GM21723 (cell line): ENCODE measurements around the gene CD300LD.
"Not testable (repeated sequence)": the region's sequence is repeated elsewhere in the genome, so short reads cannot be mapped to it uniquely, and the experiment has no call there.

ENCODE experiments used
- ATAC-seq: cut with Tn5 transposase; IDR thresholded peaks from one replicate; pipeline ENCODE4 v1.9.1; 2021; ENCODE audit warnings: mild to moderate bottlenecking, moderate library complexity; ENCODE audit not compliant: unreplicated experiment

CD300LD gene

DNA sequence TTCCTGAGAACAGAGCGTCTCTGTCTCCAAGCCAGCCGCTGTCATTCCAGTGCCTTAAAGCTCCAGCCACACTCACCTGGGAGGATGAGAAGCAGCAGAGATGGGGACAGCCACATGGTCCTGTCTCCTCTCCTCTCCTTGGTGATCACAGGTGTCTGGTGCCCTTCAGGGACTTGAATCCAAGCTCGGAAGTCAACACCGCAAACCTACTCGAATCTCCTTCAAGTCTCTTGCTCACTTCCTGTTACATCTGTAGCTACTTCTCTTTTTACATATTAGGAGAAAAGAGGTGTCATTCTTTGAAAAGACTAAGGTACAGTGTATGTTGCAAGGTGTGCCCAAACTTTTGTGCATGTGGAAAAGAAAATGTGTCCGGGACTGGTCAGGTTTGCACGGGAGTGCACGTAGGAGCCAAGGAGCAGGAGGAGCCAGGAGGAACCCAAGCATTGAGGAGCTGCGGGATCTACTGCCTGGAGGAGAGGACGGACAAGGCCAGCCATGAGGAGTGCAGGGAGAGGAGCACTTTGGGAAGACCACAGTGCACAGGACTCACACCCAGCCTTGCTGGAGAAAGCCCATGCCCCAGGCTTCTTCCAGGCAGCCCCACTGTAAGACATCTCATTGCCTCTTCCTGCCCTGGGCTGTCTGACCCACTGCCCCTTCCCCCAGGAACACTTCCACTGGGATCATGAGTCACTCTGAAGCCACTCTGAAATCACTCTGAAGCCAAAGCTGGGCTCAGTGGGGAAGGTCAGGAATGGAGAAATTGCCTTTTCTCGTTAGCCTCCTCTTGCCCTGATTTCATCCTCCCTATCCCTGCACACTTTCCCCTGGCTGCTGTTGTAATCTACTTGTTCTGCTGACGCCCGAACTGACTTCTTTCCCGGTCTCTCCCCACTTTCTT lies at the start of gene CD300LD:
CD300LD (minus strand) TSS at position 197 of the 904 bp plus-strand sequence; CDS start at position 116, 81 bp downstream.
- ATAC-seq = no peak

DNA sequence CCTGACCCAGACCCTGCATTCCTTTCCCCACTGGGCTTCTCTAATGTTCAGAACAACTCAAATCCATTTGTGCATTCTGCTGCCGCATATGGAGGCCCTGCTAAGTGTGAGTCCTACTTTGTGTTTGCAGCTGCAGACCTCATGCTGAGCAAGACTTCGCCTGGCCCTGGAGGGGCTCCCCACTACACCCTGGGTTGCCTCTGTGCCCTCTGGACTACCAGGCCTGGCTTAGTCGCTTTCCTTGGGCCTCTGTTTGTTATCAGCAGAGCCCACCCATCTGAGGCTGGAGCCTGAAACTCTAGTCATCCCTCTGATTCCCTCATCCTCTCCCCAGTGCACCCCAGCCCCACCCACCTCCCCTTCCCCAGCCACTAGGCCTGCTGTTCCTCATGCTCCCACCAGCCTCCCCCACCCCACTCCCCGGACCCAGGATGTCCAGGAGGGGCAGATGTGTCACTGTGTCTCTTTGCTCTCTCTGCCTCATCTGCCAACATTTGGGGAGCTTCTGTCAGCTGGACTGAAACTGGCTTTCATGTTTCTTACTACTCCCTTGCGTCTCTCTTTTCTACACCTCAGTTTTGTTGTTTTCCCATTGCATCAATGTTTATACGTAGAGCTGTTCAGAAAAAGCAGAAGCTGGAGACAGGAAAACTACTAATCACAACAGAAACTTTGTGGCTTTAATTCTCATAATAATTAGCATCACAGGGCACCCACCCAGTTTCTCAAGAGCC lies 49.3 kb upstream of the CD300LD start:
- no peak for ATAC-seq

DNA sequence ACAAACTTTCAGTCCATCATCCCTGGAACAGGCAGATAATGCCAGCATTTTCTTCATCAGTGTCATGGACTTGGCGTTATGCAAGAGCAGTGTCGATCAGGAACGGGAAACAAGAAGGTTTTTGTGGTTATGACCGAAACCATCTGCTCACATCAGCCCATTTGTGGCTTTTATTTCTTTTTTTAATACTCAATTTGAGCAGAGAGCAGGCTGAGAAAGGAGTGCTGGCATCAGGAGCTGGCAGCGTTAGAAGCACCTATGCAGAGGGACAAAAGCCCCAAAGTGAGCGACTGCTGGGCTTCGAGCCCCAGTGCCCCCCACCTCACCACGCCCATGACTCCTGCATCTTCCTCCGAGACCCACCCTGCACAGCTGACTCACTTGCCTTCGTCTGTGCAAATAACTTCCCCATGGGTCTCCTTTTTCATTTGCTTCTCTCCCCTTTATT lies 47.6 kb upstream of the CD300LD start:
- ATAC-seq = no peak

DNA sequence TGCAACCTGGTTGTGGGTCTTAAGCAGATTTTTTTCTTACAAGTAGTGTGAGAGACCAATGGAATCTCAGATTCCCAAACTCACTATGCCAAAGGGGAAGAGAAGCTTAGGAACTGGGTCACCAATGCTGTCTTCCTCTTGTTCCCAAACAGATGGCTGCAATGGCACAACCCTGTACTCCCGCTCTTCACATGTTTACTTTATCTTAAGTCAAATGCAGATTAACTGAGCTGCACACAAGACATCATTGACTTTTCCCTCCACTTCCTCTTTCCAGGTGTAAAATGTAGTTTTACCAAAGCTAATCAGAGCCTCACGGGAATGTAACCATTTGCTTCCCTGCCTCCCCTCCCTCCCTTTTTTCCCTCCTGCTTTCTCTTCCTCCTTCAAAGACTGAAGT lies 45.8 kb upstream of the CD300LD start:
- ATAC-seq = no peak

DNA sequence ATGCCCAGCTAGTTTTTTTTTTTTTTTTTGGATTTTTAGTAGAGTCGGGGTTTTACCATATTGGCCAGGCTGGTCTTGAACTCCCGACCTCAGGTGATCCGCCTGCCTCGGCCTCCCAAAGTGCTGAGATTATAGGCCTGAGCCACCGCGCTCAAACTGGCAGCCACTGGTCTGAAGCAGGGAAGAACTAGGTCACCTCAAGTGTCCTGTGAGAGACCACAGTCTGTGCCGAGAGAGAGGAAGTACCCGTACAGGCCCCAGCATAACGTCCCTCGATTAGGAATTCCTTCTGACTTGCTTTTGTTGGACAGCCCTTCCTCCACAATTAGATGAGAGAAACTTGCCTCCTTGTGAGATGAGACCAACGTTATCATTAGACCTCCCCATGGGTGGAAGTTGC lies 45.2 kb upstream of the CD300LD start:
- ATAC-seq = no peak

DNA sequence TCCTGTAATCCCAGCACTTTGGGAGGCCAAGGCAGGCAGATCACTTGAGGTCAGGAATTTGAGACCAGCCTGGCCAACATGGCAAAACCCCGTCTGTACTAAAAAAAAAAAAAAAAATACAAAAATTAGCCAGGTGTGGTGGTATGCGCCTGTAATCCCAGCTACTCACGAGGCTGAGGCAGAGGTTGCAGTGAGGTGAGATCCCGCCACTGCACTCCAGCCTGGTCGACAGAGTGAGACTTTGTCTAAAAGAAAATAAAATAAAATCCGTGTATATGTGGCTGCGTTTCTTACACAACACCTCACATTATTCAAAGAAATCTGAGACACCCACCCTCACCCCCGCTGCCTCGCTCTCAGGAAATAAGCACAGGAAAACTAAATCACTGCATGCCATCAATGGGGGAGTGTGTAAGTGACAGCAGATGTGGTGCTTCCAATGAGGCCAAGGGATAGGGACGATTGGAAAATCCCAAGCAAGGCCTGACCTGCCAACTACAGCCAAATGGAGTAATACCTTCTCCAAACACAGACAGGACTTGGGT lies 44.5 kb upstream of the CD300LD start:
- not testable (repeated sequence) for ATAC-seq

DNA sequence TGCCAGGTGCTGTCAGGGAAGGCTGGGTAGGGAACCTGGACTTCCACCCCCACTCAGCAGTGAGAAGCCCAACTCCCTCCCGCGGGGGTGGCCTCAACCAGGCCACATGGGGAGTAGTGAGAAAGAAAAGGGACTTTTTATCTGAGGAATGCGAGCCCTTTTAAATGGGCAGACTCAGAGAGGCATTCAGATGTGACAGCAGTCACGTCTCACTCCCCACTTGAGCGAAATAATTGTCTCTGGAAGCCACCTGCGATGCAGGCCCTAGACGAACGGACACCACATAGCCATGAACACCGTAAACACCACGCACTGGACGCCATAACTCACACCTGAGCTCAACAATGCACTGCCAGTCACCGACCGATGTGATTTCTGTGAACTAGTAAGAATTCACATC lies 43.3 kb upstream of the CD300LD start:
- no peak for ATAC-seq

DNA sequence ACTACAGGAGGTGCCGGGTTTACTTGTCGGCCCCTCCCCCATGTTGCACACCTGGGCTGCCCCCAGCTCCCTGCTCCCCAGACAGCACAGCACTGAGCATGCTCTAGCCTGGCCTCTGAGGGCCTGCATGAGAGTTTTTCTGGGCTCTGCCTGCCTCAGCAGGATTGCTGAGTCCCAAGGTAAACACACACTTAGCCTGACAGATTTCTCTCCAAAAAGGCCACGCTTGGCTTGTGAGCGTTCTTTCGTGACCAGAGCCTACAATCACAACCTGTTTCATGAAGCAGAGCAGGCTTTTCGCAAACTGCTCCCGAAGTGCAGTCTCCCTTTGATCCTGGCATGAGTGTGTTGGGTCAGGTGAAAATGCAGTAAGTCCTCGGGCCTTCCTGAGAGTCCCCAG lies 41.2 kb upstream of the CD300LD start:
- ATAC-seq = no peak

DNA sequence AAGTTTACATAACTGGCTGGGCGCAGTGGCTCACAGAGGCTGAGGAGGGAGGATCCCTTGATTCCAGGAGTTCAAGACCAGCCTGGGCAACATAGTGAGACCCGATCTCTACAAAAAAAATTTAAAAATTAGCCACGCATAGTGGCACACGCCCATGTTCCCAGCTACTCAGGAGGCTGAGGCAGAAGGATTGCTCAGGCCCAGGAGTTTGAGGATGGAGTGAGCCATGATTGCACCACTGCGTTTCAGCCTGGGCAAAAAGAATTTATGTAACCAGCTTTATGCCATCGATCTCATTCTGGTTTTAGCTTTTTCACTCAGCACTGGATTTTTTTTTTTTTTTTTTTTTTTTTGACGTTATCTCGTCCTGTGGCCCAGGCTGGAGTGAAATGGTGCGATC lies 40.5 kb upstream of the CD300LD start:
- no peak for ATAC-seq

DNA sequence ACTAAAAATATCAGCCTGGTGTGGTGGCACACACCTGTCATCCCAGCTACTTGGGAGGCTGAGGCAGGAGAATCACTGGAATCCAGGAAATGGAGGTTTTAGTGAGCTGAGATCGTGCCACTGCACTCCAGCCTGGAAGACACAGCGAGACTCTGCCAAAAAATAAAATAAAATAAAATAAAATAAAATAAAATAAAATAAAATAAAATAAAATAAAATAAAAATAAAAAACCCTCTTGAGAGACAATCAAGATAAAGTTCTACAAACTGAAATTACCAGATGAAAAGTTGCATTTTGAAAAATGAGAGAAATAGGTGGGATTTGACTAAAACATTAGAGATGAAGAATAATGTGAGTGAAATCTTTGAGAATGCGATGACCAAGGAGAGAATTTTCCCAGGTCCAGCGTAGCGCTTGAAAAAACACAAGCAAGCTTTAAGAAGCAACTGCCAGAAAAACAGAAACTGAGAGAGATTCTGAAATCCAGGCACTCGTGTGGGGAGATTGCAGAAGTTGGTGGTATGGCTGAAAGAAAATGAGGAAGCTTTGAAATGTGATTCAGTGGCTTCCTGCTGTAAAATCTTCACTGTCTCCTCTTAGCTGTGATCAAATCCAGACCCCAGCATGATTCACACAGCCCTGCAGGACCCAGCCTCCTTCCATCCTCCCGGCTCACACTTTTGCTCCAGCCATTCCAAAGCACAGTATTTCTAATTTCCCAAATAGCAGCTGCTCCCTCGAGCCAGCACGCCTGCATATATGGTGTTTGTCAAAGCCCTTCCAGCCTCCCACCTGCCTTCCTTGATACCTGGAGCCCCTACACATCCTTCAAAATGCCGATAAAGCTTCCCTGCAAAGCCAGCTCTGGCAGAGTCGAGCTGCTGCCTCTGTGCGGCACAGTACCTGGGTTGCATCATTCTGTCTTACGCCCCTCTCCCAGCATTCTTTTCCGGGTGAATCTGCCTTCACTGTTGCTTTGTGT lies 39.7 kb upstream of the CD300LD start:
- ATAC-seq = no peak

DNA sequence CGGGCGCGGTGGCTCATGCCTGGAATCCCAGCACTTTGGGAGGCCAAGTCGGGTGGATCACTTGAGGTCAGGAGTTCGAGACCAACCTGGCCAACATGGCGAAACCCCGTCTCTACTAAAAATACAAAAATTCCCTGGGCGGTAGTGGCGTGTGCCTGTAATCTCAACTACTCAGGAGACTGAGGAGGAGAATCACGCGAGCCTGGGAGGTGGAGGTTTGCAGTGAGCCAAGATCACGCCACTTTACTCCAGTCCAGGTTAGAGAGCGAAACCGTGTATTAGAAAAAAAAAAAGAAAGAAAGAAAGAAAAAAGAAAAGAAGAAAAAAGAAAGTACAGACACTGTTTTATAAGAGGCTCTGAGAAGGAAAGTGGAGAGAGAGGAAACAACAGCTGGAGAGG lies 38.2 kb upstream of the CD300LD start:
- not testable (repeated sequence) for ATAC-seq

DNA sequence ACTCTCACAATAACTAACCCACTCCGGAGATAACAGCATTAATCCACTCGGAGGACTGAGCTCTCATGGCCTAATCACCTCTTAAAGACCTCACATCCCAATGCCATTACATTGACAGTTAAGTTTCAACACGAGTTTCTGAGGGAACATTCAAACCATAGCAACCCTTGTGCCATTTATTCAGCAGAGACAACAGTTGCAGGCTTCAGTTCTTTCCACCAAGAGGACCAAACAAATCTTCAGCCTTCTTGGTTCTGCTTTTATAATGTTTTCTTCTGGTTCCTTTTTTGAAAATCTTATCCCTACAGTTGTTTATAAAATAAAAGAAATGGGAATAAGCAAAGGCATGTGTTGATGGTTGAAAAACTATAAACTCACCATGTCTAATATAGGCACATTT lies 33.6 kb upstream of the CD300LD start:
- ATAC-seq = no peak

DNA sequence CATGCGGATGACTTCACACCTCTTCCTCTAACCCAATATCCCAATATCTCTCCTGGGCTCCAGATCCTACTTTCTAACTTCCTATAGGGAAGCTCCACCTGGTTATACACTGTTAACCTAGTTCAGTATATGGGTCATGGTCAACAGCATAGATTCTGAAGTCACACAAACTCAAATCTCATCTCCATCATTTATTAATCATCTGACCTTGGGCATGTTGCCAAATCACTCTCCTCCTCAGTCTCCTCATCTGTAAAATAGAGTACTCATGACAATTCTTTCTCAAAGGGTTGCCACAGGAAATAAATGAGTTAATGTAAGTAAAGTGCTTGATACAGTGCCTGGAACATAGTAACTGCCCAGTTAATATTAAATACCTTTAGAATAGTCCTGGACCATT lies 32.0 kb upstream of the CD300LD start:
- no peak for ATAC-seq

DNA sequence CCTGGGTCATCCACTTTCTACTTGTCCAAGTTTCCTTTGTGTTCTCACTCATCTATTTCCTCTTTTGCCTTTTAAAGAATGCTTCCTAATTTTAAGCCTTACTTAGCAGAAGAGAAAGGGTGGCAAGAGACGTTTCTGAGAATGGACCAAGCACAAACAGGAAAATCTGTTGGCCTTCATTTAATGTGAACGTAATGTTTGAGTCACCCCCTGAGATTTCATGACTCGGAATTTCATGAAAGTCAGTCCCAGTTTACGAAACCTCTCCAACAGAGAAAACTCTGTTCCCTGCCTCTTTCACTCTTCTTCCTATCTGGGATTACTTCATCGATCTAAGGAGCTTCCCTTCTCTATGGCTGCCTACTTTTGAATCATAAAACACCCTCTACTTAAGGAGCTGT lies 31.6 kb upstream of the CD300LD start, which contains the start of gene CD300E:
CD300E (minus strand) TSS at position 46 of the 401 bp plus-strand sequence. CDS start 117 bp downstream, outside the sequence.
- no peak for ATAC-seq

DNA sequence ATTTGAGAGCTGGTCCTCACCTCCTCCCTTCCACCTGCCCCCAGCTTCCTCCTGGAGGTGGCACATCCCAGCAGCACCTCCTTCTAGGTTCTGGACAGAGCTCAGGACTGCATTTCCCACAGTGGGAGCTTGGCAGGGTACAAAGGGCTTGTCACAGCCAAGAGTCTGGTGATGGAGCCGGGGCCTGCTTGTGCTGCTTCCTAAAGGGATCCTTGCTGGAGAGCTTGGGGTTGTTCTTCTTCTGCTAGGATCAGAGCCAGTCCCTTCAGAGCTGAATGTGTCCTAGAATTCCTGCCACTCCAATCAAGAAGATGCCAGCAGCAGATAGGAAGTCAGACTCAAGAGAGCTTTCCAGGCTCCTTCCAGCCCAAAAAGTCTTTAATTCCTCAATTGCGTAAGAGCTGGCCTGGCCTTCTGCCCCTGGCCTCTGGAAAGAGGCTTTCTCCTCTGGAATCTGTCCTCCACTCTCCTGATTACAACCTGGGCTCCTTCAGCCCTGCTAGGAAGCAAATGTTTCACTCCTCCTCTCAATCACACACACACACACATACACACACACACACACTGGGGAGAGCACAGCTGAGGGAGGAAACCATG lies 27.1 kb upstream of the CD300LD start:
- ATAC-seq = no peak

DNA sequence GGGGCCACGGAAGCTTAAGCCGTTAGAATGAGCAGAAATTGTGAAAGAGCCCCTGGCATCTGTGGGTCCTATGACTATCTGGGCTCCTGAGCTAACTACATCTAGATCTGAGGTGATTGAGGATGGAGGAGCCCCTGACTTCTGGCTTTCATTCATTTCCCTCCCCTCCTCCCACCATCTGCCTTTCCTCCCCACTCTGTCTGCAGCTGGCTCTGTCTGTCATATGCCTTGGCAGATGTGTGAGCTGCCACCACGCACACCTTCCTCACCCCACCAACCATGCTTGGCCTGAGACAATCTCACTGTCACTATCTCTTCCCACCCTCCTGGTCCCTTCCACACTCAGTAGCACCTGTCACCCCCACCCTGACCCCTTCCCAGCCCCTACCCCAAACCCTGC lies 26.4 kb upstream of the CD300LD start:
- no peak for ATAC-seq

DNA sequence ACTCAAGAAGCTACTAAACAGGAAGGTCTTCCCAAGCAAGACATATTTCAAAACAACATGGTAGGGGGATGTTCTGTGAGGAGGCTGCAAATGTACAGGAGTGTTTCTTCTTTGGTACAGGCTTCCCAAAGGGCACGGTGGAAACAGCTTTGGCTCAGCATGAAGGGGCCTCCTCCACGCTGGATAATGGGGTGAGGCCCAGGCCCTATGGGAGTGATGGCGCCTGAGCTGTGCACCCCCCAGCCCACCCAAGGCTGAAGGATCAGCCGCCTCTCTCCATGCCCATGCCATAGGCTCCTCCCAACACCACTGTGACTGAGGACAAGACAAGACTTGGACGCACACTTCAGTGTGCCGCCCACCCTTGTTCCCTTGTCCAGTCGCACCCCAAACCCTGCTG lies 24.6 kb upstream of the CD300LD start:
- ATAC-seq = no peak

DNA sequence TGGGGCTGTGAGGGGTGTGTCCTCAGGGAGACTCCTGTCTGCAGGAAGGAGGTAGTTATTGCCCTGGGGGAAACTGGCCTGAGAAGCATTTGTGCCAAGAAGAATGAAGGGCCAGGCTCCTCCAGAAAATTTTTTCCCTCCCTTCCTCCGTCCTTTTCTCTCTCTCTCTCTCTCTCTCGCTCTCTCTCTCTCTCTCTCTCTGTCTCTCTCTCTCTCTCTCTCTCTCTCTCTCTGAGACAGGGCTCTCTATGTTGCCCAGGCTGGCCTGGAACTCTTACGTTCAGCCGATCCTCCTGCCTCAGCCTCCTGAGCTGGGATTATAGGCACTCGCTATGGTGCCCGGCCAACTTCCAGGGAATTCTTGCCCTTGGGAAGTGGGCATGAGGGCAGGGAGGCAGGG lies 20.0 kb upstream of the CD300LD start:
- ATAC-seq = no peak

DNA sequence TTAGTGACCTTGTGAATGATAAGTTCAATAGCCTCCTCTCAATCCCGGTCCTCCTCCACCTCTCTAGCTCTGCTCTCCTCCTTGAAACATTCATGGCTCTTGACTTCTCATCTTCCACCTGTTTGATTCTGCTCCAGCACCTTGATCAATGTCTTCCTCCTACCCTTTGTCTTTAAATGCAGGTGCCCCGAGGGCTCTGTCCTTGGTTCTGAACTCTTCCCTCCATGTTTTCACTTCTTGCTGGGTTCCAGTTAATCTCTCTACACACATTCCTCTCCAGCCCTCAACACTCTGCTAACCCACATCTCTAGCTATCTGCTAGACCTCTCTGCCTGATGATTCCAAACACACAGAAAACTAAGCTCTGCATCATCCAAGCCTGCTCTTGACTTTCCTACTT lies 18.0 kb upstream of the CD300LD start:
- no peak for ATAC-seq

DNA sequence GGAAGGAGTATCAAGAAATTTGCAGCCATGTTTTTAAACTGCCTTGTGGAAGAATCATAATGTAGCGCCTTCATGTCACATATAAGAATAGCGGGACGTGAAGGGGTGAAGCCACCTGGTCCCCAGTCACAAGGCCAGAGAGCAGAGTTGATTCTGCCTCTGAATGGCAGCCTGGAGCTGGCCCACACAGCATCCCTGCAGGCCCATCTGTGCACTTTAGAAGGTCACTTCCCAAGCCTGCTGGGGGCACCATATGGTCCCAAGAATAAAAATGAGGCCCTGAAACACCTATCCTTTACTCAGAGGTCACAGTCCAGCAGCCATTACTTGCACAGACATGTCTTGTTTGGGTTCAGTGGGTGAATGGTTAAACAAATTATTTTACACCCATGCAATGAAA lies 16.4 kb upstream of the CD300LD start:
- no peak for ATAC-seq
